Peyer's patch (tissue), 4 donors: ENCODE data around the gene GRK2.

Source experiments
- POLR2A ChIP-seq, 2 donors: fragments of 450-650 bp; IDR thresholded peaks; one replicate each; pipeline ENCODE4 v1.5.1; 2017; ENCODE audit warnings: antibody characterized with exemption in 2 of 2, mild to moderate bottlenecking in 2 of 2, moderate library complexity in 2 of 2
- TF ChIP-seq, protein P1 (sequence below), 6 experiments: fragments of 450-650 bp in 4 of 6; fragments of 200-600 bp in 2 of 6; sonication (generic) in 1 of 6; IDR thresholded peaks; one replicate each; pipeline ENCODE4 v1.5.1; 2017 to 2019; ENCODE audit warnings: antibody characterized with exemption in 6 of 6, mild to moderate bottlenecking in 3 of 6, moderate library complexity in 1 of 6

DNA sequence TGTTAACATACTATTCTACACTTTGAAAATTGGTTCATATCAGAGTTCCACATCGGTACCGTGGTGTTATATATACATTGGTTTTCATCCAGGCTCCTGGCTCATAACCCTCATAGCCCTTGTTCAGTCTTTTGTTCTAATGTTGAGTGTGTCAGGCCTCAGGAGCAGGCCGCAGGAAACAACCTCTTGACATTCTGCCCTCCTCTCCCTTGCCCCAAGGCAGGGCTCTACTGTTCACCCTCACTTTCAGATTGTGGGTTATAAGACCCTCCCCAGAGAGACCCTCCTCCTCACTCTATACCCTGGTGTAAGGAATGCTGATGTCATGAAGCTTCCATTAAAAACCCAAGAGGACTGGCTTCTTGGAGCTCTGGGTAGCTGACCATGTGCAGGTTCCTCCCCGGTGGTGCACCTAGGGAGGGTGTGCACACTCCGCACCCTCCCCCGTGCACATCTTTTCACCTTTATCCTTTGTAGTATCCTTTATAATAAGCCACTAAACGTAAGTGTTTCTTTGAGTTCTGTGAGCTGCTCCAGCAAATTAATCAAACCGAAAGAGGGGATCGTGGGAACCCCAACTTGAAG lies 49.1 kb downstream of the GRK2 start:
- TF ChIP-seq, protein P1, sequence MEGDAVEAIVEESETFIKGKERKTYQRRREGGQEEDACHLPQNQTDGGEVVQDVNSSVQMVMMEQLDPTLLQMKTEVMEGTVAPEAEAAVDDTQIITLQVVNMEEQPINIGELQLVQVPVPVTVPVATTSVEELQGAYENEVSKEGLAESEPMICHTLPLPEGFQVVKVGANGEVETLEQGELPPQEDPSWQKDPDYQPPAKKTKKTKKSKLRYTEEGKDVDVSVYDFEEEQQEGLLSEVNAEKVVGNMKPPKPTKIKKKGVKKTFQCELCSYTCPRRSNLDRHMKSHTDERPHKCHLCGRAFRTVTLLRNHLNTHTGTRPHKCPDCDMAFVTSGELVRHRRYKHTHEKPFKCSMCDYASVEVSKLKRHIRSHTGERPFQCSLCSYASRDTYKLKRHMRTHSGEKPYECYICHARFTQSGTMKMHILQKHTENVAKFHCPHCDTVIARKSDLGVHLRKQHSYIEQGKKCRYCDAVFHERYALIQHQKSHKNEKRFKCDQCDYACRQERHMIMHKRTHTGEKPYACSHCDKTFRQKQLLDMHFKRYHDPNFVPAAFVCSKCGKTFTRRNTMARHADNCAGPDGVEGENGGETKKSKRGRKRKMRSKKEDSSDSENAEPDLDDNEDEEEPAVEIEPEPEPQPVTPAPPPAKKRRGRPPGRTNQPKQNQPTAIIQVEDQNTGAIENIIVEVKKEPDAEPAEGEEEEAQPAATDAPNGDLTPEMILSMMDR (IDR thresholded peaks at IDR 0.05), result no peak
- TF ChIP-seq POLR2A (IDR thresholded peaks at IDR 0.05), result no peak
